ENCODE measurements around the gene PAX6.

The PAX6 gene

GRCh38 chr11:31790649-31791048, 20.5 kb downstream of the PAX6 start:
- no peak for TF ChIP-seq GATA2 (IDR thresholded peaks at IDR 0.05; ENCODE audit: low read depth, low read length)
- no peak for TF ChIP-seq GATA3 (IDR thresholded peaks at IDR 0.05; ENCODE audit: low read depth, low read length)

DNA sequence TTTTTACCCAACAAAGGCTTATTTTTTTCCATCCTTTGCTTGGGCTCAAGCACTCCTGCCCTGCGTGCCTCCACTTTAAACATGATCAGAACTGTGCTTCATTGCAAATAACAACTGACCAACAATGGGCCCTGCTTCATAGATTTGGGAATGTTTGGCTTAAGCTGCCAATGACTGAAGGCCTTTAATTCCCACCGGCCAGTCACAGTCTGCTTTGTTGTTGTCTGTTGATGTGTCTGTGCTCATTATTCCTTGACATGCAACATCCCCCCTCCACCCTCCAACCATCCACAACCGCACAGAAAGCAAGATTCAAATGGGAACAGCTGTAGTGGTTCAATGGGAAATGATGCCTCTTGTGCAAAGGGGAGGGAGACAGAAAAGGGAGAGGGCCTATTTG, 23.0 kb downstream of the PAX6 start:
- TF ChIP-seq GATA2 (IDR thresholded peaks at IDR 0.05; ENCODE audit: low read depth, low read length) (no peak), GATA3 (IDR thresholded peaks at IDR 0.05; ENCODE audit: low read depth, low read length) (no peak)

GRCh38 chr11:31786996-31787685, 24.0 kb downstream of the PAX6 start:
- TF ChIP-seq GATA3 (IDR thresholded peaks at IDR 0.05; ENCODE audit: low read depth, low read length) (no peak), GATA2 (IDR thresholded peaks at IDR 0.05; ENCODE audit: low read depth, low read length) (no peak)

DNA sequence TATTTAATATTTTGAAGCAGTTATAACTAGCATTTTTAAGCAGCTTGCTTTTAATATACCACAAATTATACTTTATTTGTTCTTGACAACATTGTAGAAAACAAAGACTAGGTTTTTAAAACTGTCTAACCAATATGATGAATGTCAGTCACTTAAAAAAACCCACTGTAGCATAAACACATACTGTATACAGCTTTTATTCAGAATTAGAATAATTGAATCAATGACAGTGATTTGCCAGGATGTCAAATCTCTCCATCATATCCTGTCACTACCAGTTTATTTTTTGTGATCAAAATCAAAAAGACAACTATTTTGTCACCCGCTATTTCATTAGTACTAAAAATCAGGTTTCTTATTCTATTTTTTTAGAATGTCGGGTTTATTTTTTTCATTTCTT, 26.5 kb downstream of the PAX6 start:
- no peak for TF ChIP-seq GATA2 (IDR thresholded peaks at IDR 0.05; ENCODE audit: low read depth, low read length)
- TF ChIP-seq GATA3 (IDR thresholded peaks at IDR 0.05; ENCODE audit: low read depth, low read length): no peak

- no peak for TF ChIP-seq GATA3 (IDR thresholded peaks at IDR 0.05; ENCODE audit: low read depth, low read length)
- TF ChIP-seq GATA2 (IDR thresholded peaks at IDR 0.05; ENCODE audit: low read depth, low read length): no peak
Observed at GRCh38 chr11:31783252-31783651, 27.9 kb downstream of the PAX6 start.

DNA sequence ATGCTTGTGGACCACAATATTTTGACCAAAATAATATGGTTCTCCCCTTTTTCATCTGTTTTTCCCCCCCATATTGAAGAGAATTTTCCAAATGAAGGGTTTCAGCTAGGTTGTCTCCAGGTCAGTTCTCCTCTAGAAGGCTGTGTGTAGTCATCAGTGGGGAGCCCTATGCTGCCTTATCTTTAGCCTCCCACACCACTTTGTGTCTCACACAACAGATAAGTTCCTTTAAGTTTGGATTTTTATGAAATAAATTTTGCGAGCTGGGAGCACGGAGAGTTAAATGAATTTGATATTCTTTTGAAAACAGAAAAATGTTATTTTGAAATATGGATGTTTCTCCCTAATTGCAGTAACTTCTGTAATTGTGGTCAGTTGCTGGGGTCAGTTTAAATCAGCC, 28.9 kb downstream of the PAX6 start:
- TF ChIP-seq GATA3 (IDR thresholded peaks at IDR 0.05; ENCODE audit: low read depth, low read length) (no peak), GATA2 (IDR thresholded peaks at IDR 0.05; ENCODE audit: low read depth, low read length) (no peak)

- TF ChIP-seq GATA2 (IDR thresholded peaks at IDR 0.05; ENCODE audit: low read depth, low read length): no peak
- TF ChIP-seq GATA3 (IDR thresholded peaks at IDR 0.05; ENCODE audit: low read depth, low read length): no peak
Observed at GRCh38 chr11:31780480-31780971, 30.6 kb downstream of the PAX6 start.

- no peak for TF ChIP-seq GATA3 (IDR thresholded peaks at IDR 0.05; ENCODE audit: low read depth, low read length)
- TF ChIP-seq GATA2 (IDR thresholded peaks at IDR 0.05; ENCODE audit: low read depth, low read length): no peak
Observed at GRCh38 chr11:31780078-31780477, 31.0 kb downstream of the PAX6 start.

GRCh38 chr11:31779374-31779791, 31.7 kb downstream of the PAX6 start:
- TF ChIP-seq GATA2 (IDR thresholded peaks at IDR 0.05; ENCODE audit: low read depth, low read length) (no peak), GATA3 (IDR thresholded peaks at IDR 0.05; ENCODE audit: low read depth, low read length) (no peak)

- TF ChIP-seq GATA2 (IDR thresholded peaks at IDR 0.05; ENCODE audit: low read depth, low read length) (no peak), GATA3 (IDR thresholded peaks at IDR 0.05; ENCODE audit: low read depth, low read length) (no peak)
Observed at GRCh38 chr11:31772412-31772811, 38.7 kb downstream of the PAX6 start.

GRCh38 chr11:31770011-31770700, 41.0 kb downstream of the PAX6 start:
- TF ChIP-seq GATA2 (IDR thresholded peaks at IDR 0.05; ENCODE audit: low read depth, low read length): no peak

GRCh38 chr11:31768749-31769640, 42.1 kb downstream of the PAX6 start:
- TF ChIP-seq GATA3 (IDR thresholded peaks at IDR 0.05; ENCODE audit: low read depth, low read length) (no peak), GATA2 (IDR thresholded peaks at IDR 0.05; ENCODE audit: low read depth, low read length) (no peak)

- TF ChIP-seq GATA2 (IDR thresholded peaks at IDR 0.05; ENCODE audit: low read depth, low read length) (no peak), GATA3 (IDR thresholded peaks at IDR 0.05; ENCODE audit: low read depth, low read length) (no peak)
Observed at GRCh38 chr11:31767685-31768084, 43.4 kb downstream of the PAX6 start.

GRCh38 chr11:31767066-31767465, 44.1 kb downstream of the PAX6 start:
- TF ChIP-seq GATA2 (IDR thresholded peaks at IDR 0.05; ENCODE audit: low read depth, low read length) (no peak), GATA3 (IDR thresholded peaks at IDR 0.05; ENCODE audit: low read depth, low read length) (no peak)
